ENCODE measurements around the gene HOXC6. TPM values are rescaled to one million over a fixed set of nuclear protein-coding genes. Genes with fewer than 3 reads are reported as not detected.

Gene HOXC6
- total and polyA plus RNA-seq, 2 of the 8 experiments (the other 6 are each of a cell fraction or from before 2014, with no cell fraction given) = not detected

DNA sequence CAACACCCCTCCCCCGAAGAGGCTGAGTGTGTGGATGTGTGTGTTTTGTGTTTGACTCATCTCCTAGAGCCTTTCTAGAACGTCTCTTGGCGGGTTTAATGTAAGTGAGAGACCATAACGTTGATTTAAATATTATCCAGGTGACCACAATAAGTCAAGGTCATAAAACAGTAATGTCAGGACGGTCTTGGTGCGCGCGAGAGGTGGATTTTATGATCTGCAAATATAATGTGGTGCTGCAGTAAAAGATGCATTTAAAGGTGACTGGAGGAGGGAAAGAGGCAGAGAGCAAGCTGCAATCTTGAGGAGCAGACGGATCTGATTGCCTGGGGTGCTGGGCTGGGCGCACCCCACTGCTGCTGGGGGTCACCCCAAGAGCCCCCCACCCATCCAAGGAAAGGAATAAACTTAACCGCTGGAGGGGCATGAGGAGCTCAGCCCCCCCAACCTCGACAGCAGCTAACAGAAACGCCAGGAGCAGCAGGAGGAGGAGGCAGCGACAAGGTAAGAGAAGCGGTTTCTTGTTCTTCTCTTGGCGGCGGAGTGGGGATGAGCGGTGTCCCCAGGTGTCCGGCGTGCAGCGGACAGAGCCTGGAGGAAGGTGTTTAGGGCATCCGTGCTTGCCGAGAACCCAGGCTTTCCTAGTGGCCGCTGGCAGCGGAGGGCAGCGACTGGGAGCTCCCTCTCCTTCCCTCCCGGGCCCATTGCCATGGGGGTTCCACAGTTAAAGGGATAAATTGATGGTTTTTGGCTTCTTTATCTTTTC, 37.7 kb upstream of the HOXC6 start:
- Histone ChIP-seq H3K56ac (replicated peaks; ENCODE audit: insufficient read length, low read depth, low read length) (no peak overlapping the region), H3K36me3 (ENCODE audit: control insufficient read depth in 2 of 4, insufficient read depth in 4 of 4, low read length in 3 of 4) (peaks cover 0 to 15% (median 0%) of the 10 kb centered on the region in 4 experiments; a peak in 1 of 8 replicates), H2AK5ac (ENCODE audit: low read depth, low read length) (no peak overlapping the region), H3K18ac (ENCODE audit: extremely low read depth, low read length) (no peak overlapping the region), H3K79me1 (ENCODE audit: low read depth, low read length) (no peaks in the 10 kb centered on the region), H3K4me3 (ENCODE audit: extremely low read depth in 1 of 4, insufficient read depth in 2 of 4, low read depth in 3 of 4, low read length in 4 of 4) (no peak overlapping the region), H3K23ac (ENCODE audit: insufficient read length) (no peak overlapping the region), H4K91ac (replicated peaks; ENCODE audit: insufficient read length, low read length) (no peak overlapping the region), H3K27me3 (replicated peaks in 1 of 4; ENCODE audit: control insufficient read depth in 3 of 4, extremely low read depth in 1 of 4, insufficient read depth in 3 of 4, low read length in 3 of 4) (peaks cover 98 to 100% (median 100%) of the 10 kb centered on the region in 4 experiments), H3K27ac (ENCODE audit: low read depth, low read length) (no peak overlapping the region), H3K79me2 (ENCODE audit: control insufficient read depth in 1 of 2, insufficient read depth in 2 of 2, low read length in 2 of 2) (no peaks in the 10 kb centered on the region), H2BK12ac (ENCODE audit: low read depth, low read length) (peak overlapping the region; percentile 84; the same call in 1 of the 2 replicates), H3K9me3 (ENCODE audit: insufficient read depth in 2 of 2, low read depth in 1 of 2, low read length in 1 of 2) (peaks cover 0 to 9% of the 10 kb centered on the region in 2 experiments; a peak in 1 of 4 replicates), H2BK20ac (ENCODE audit: low read length) (no peak overlapping the region), H2AFZ (ENCODE audit: low read length) (no peak overlapping the region), H3K9ac (replicated peaks in 1 of 4; ENCODE audit: extremely low read depth in 1 of 4, low read depth in 3 of 4, low read length in 3 of 4) (no peak overlapping the region), H3K4me2 (ENCODE audit: insufficient read depth in 1 of 2, low read depth in 2 of 2, low read length in 2 of 2) (no peak overlapping the region), H3K4me1 (replicated peaks in 1 of 4; ENCODE audit: control insufficient read depth in 3 of 4, insufficient read depth in 4 of 4, low read length in 3 of 4) (peaks cover 0 to 13% (median 4%) of the 10 kb centered on the region in 4 experiments; a peak in 5 of 7 replicates), H2BK120ac (replicated peaks; ENCODE audit: low read depth, low read length) (no peak overlapping the region), H3K4ac (replicated peaks; ENCODE audit: insufficient read length, low read depth, low read length) (no peak overlapping the region), H3K14ac (ENCODE audit: insufficient read length) (no peak overlapping the region), H2BK5ac (ENCODE audit: low read depth, low read length) (no peak overlapping the region), H2BK15ac (ENCODE audit: low read length) (no peak overlapping the region; the same call in 1 of the 2 replicates), H3K23me2 (ENCODE audit: low read depth, low read length) (no peaks in the 10 kb centered on the region; the same call in 1 of the 2 replicates), H4K5ac (ENCODE audit: insufficient read length, low read depth, low read length) (no peak overlapping the region), H4K20me1 (replicated peaks in 1 of 2; ENCODE audit: control insufficient read depth in 1 of 2, insufficient read depth in 2 of 2, low read length in 2 of 2) (peaks cover 19 to 41% of the 10 kb centered on the region in 2 experiments), H4K8ac (ENCODE audit: extremely low read depth, insufficient read depth, low read length) (no peak overlapping the region)
- 21% methylated on average over 23 of the region's 27 CpGs; no CpG with 5 or more reads in 1 of the 2 experiments for WGBS, 2 experiments (ENCODE audit: extremely low coverage in 1 of 2, insufficient coverage in 1 of 2, insufficient read length in 1 of 2, insufficient replicate concordance in 2 of 2, low coverage in 1 of 2, low lambda C conversion rate in 2 of 2, missing lambda C conversion rate in 1 of 2)
- ChIA-PET POLR2A (ENCODE audit: partially characterized antibody) (interaction anchor here (0.6 to 1.4 kb wide), 7 partner anchors 10 to 312 kb away, joined by 3 to 8 read pairs (median 4); partner anchors contain the start of genes HOXC8 and HOXC9), CTCF (ENCODE audit: partially characterized antibody) (interaction anchor here (0.5 to 4.3 kb wide), 25 partner anchors 9 to 826 kb away, joined by 3 to 30 read pairs (median 5); partner anchors contain the start of genes HOXC11, HOXC5 and HOXC9)
- no peak for DNase-seq (ENCODE audit: low read depth in 1 of 2, low spot score in 2 of 2)
- TF ChIP-seq TBP (IDR thresholded peaks at IDR 0.05; ENCODE audit: low read depth, low read length) (no peak), CHD2 (IDR thresholded peaks at IDR 0.05; ENCODE audit: low read length) (no peak), SUZ12 (IDR thresholded peaks at IDR 0.05; ENCODE audit: low read length) (peak; percentile 92), JUN (IDR thresholded peaks at IDR 0.05; ENCODE audit: low read depth, low read length) (no peak), CTBP2 (IDR thresholded peaks at IDR 0.05; ENCODE audit: borderline replicate concordance, insufficient read depth, insufficient read length, low read length) (peak; percentile 4), CBX8 (IDR thresholded peaks at IDR 0.05; ENCODE audit: borderline replicate concordance, low read depth, low read length) (0 out of 2 replicates have a peak, but pooled peaks have one; percentile 49), EZH2 (IDR thresholded peaks at IDR 0.05; ENCODE audit: low read depth, low read length, severe bottlenecking) (peak; percentile 94), ZNF274 (IDR thresholded peaks at IDR 0.05; ENCODE audit: borderline replicate concordance, extremely low read depth, low read length) (no peak)
- no peak for FAIRE-seq

Data from H1 (cell line).